Measurements from ENCODE around the gene POLR3H.
A peak's percentile ranks its signal among the peaks of the same experiment; 100 is the strongest.

POLR3H gene

GRCh38 chr22:41555325-41555982 lies 11.2 kb upstream of the POLR3H start:
- no peak overlapping the region for H3K27ac Mint-ChIP-seq
- ATAC-seq (no peak), DNase-seq (ENCODE audit: low spot score in 2 of 2) (no peak)
- no peaks in the 10 kb centered on the region for H3K9me3 Mint-ChIP-seq
- no peak overlapping the region for H3K4me3 Mint-ChIP-seq
- no peaks in the 10 kb centered on the region for H3K4me1 Mint-ChIP-seq
- no peaks in the 10 kb centered on the region for H3K36me3 Mint-ChIP-seq

- Mint-ChIP-seq H3K4me3 (no peak overlapping the region), H3K27ac (no peak overlapping the region), H3K36me3 (no peaks in the 10 kb centered on the region), H3K9me3 (no peaks in the 10 kb centered on the region), H3K4me1 (no peaks in the 10 kb centered on the region)
- DNase-seq (ENCODE audit: low spot score in 2 of 2) (no peak), ATAC-seq (no peak)
These were observed 7.8 kb upstream of the POLR3H start for GRCh38 chr22:41551877-41552582.

GRCh38 chr22:41550952-41551491 lies 6.8 kb upstream of the POLR3H start:
- Mint-ChIP-seq H3K27ac (no peak overlapping the region), H3K36me3 (no peaks in the 10 kb centered on the region), H3K9me3 (no peaks in the 10 kb centered on the region), H3K4me3 (no peak overlapping the region), H3K4me1 (no peaks in the 10 kb centered on the region)
- DNase-seq (ENCODE audit: low spot score in 2 of 2) (no peak), ATAC-seq (no peak)

- Mint-ChIP-seq H3K4me3 (no peak overlapping the region), H3K36me3 (peaks cover 7% of the 10 kb centered on the region), H3K9me3 (no peaks in the 10 kb centered on the region), H3K27ac (no peak overlapping the region), H3K4me1 (peaks cover 15% of the 10 kb centered on the region)
- ATAC-seq (no peak), DNase-seq (ENCODE audit: low spot score in 2 of 2) (no peak)
These were observed 4.6 kb upstream of the POLR3H start for GRCh38 chr22:41548830-41549211.

GRCh38 chr22:41544671-41545476 lies 604 bp upstream of the POLR3H start:
- peak overlapping the region; percentile 81 for H3K27ac Mint-ChIP-seq
- H3K9me3 Mint-ChIP-seq = no peaks in the 10 kb centered on the region
- peaks cover 18% of the 10 kb centered on the region for H3K36me3 Mint-ChIP-seq
- DNase-seq (ENCODE audit: low spot score in 2 of 2) (no peak), ATAC-seq (no peak)
- H3K4me1 Mint-ChIP-seq = peaks cover 50% of the 10 kb centered on the region
- H3K4me3 Mint-ChIP-seq = peak overlapping the region; percentile 94

- DNase-seq (ENCODE audit: low spot score in 2 of 2) (no peak), ATAC-seq (no peak)
- H3K4me3 Mint-ChIP-seq = peak overlapping the region; percentile 94
- peak overlapping the region; percentile 81 for H3K27ac Mint-ChIP-seq
- no peaks in the 10 kb centered on the region for H3K9me3 Mint-ChIP-seq
- peaks cover 40% of the 10 kb centered on the region for H3K36me3 Mint-ChIP-seq
- H3K4me1 Mint-ChIP-seq = peaks cover 56% of the 10 kb centered on the region
These were observed 2.0 kb downstream of the POLR3H start for GRCh38 chr22:41542224-41542623.

GRCh38 chr22:41541484-41541883 lies 2.8 kb downstream of the POLR3H start:
- peak overlapping the region; percentile 81 for H3K27ac Mint-ChIP-seq
- no peak for DNase-seq (ENCODE audit: low spot score in 2 of 2)
- peaks cover 47% of the 10 kb centered on the region for H3K36me3 Mint-ChIP-seq
- peak overlapping the region; percentile 94 for H3K4me3 Mint-ChIP-seq
- H3K4me1 Mint-ChIP-seq = peaks cover 56% of the 10 kb centered on the region
- no peak for ATAC-seq
- H3K9me3 Mint-ChIP-seq = no peaks in the 10 kb centered on the region

GRCh38 chr22:41540365-41540764 lies 3.9 kb downstream of the POLR3H start:
- no peak for ATAC-seq

GRCh38 chr22:41540006-41540315 lies 4.3 kb downstream of the POLR3H start:
- Mint-ChIP-seq H3K4me1 (peaks cover 56% of the 10 kb centered on the region), H3K36me3 (peaks cover 59% of the 10 kb centered on the region), H3K9me3 (no peaks in the 10 kb centered on the region), H3K27ac (peak overlapping the region; percentile 81), H3K4me3 (no peak overlapping the region)
- ATAC-seq (no peak), DNase-seq (ENCODE audit: low spot score in 2 of 2) (no peak)

More at GRCh38 chr22:41540365-41540764, 3.9 kb downstream of the POLR3H start:
- H3K36me3 Mint-ChIP-seq = peaks cover 55% of the 10 kb centered on the region
- peaks cover 56% of the 10 kb centered on the region for H3K4me1 Mint-ChIP-seq
- H3K9me3 Mint-ChIP-seq = no peaks in the 10 kb centered on the region
- no peak overlapping the region for H3K4me3 Mint-ChIP-seq
- no peak for DNase-seq (ENCODE audit: low spot score in 2 of 2)
- H3K27ac Mint-ChIP-seq = peak overlapping the region; percentile 81

- peak overlapping the region; percentile 81 for H3K27ac Mint-ChIP-seq
- ATAC-seq = no peak
These were observed 4.9 kb downstream of the POLR3H start for GRCh38 chr22:41539146-41540005.

GRCh38 chr22:41538583-41538982 lies 5.7 kb downstream of the POLR3H start:
- H3K4me1 Mint-ChIP-seq = peaks cover 43% of the 10 kb centered on the region
- DNase-seq (ENCODE audit: low spot score in 2 of 2) = no peak
- H3K27ac Mint-ChIP-seq = no peak overlapping the region
- no peak for ATAC-seq
- no peaks in the 10 kb centered on the region for H3K9me3 Mint-ChIP-seq
- H3K4me3 Mint-ChIP-seq = no peak overlapping the region
- H3K36me3 Mint-ChIP-seq = peaks cover 60% of the 10 kb centered on the region

More at GRCh38 chr22:41539146-41540005, 4.9 kb downstream of the POLR3H start:
- H3K36me3 Mint-ChIP-seq = peaks cover 64% of the 10 kb centered on the region
- no peaks in the 10 kb centered on the region for H3K9me3 Mint-ChIP-seq
- no peak for DNase-seq (ENCODE audit: low spot score in 2 of 2)
- no peak overlapping the region for H3K4me3 Mint-ChIP-seq
- peaks cover 50% of the 10 kb centered on the region for H3K4me1 Mint-ChIP-seq

GRCh38 chr22:41537203-41537602 lies 7.1 kb downstream of the POLR3H start:
- Mint-ChIP-seq H3K36me3 (peaks cover 66% of the 10 kb centered on the region), H3K4me1 (peaks cover 29% of the 10 kb centered on the region), H3K27ac (peak overlapping the region; percentile 26), H3K9me3 (no peaks in the 10 kb centered on the region), H3K4me3 (no peak overlapping the region)
- ATAC-seq (no peak), DNase-seq (ENCODE audit: low spot score in 2 of 2) (no peak)

GRCh38 chr22:41535244-41535643 lies 9.0 kb downstream of the POLR3H start:
- no peaks in the 10 kb centered on the region for H3K9me3 Mint-ChIP-seq
- ATAC-seq (no peak), DNase-seq (ENCODE audit: low spot score in 2 of 2) (no peak)
- H3K4me3 Mint-ChIP-seq = no peak overlapping the region
- peak overlapping the region; percentile 34 for H3K27ac Mint-ChIP-seq
- H3K36me3 Mint-ChIP-seq = peaks cover 78% of the 10 kb centered on the region
- peaks cover 10% of the 10 kb centered on the region for H3K4me1 Mint-ChIP-seq

- no peak overlapping the region for H3K27ac Mint-ChIP-seq
These were observed 10.1 kb downstream of the POLR3H start for GRCh38 chr22:41534219-41534618.

More at GRCh38 chr22:41534219-41534618, 10.1 kb downstream of the POLR3H start:
- Mint-ChIP-seq H3K4me3 (no peak overlapping the region), H3K4me1 (peaks cover 5% of the 10 kb centered on the region), H3K36me3 (peaks cover 78% of the 10 kb centered on the region), H3K9me3 (no peaks in the 10 kb centered on the region)
- DNase-seq (ENCODE audit: low spot score in 2 of 2) (no peak), ATAC-seq (no peak)

All from stimulated activated effector memory CD8-positive, alpha-beta T cell treated with anti-CD3 and anti-CD28 coated beads, Interleukin-12 subunit alpha, Interleukin-12 subunit beta, amount 100 ng/mL, for 72 hours (primary cell).